Frontal cortex (tissue), 4 donors: ENCODE results near the gene COA8. TPM values are rescaled to one million over a fixed set of nuclear protein-coding genes. Genes with fewer than 3 reads are reported as not detected.

Experiments
- DNase-seq, 2 donors: peaks; one replicate each; pipeline ENCODE4 v3.0.0; 2012; ENCODE audit warnings: low spot score in 2 of 2
- FAIRE-seq: peaks from 2 replicates; lab custom pipeline; 2012; peaks lifted over from hg19 to GRCh38; lab: Jason Lieb, UNC
- total RNA-seq: library from RNA; depleted of rRNA; stranded (reverse); fragments of >200 nt; gene quantifications from one replicate; pipeline ENCODE4 v1.2.3, GENCODE V29; 2014
- donor health status: control.
- donor health status: control.
- donor health status: control.

Gene COA8
- total RNA-seq, 1 donor from 2014 or later, result 38.3 TPM

DNA sequence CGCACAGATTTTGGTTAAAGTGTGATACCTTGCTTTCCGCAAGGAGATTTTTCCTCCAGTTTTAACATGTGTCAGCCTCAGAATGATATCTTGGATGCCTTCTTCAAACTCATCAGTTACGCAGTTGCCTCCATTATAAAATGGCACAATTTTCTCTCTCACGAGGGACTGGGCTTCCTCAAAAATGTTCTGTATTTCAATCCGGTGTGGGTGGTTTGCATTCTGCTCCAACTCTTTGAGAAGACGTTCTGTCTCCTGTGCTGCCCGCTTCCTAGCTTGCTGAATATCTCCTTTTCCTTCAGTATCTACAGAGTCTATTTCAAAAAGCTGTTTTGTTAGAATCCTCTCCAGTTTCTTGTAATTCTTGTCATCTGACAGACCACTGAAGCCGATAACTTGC, 2.1 kb upstream of the COA8 start:
- FAIRE-seq, result no peak
- no peak for DNase-seq

DNA sequence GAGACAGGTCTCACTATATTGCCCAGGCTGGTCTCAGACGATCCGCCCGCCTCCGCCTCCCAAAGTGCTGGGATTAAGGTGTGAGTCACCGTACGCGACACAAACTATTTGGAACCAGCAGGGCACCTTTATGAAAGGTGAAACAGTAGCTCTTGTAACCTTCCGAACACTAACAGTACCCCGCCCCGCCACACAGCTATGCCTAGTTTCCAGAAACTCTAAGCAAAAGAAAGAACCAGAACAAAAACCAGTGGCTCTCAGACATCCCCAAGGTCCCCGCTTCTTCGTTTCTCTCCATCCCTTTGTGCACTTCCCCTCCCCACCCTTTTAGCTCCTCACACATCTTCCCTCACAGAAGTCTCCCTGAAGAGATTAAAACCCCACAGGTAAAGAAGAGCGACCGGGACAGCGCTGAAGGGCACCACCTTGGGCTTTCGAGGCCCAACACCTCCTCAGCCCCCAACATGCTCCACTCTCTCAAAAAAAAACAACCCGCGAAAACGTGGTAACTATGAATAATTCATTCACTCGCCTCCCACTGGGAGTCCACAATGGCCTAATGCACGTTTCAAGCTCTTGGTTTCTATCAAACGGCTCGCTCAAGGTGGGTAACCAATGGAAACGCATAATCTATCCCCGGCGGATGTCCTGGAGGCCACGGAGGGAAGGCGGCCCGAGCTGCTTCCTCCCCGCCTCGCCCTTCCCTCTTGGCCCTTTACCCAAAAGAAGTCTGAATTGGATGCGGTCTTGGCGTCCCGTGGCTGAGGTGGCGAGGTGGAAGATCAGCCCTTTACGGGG, 1.2 kb upstream of the COA8 start:
- no peak for DNase-seq
- no peak for FAIRE-seq

DNA sequence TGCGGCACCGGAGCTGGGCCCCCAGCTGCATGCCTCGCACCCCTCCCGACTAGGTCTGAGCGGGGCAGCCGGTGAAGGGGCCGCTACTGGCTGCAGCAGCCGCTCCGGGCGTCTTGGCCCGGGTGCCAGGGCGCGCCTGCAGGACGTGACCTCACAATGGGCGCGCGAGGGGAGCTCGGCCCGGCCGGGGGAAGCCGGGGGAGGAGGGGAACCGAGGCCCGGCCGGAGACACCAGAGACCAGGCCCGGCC, 656 bp upstream of the COA8 start:
- DNase-seq, result no peak
- FAIRE-seq, result no peak

DNA sequence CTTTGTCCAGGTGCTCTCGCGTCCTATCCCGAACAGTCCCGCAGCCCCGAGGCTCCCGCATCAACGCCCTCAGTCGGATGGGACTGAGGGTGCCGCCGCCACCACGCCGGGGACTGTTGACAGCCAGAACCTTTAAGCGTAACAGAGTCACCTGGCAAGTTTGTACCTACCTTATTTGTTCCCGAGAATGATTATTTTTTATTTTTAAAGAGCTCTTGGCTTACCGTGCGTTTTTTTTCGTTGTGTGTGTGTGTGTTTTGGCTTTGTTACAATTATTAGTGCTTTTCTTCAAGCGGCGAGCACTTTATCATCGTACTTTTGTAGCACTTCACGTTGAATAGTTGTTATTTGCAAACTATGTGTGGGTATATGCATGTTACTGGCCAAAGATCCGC, 463 bp downstream of the COA8 start:
- FAIRE-seq, result no peak
- no peak for DNase-seq

DNA sequence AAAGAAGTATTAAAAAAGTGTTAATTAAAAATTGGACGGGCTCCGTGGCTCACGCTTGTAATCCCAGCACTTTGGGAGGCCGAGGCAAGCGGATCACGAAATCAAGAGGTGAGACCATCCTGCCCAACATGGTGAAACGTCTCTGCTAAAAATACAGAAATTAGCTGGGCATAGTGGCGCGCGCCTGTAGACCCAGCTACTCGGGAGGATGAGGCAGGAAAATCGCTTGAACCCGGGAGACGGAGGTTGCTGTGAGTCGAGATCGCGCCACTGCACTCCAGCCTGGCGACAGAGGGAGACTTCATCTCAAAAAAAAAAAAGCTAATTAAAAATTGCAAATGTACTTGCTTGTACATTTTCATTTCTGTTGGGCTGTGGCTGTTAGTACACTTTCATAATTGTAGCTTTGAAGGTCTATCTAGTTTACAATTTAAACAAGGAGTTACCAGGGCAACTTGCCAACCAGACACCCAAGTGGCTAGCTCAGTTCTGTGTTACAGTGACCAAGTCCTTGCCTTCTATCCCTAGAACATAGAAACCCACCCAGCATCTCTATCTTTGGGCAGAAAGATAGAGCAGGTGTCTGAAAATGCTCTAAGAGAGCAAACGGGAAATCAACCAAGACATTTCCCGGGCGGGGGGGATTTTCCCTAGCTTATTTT, 1.2 kb downstream of the COA8 start:
- FAIRE-seq (no peak), DNase-seq (no peak)

DNA sequence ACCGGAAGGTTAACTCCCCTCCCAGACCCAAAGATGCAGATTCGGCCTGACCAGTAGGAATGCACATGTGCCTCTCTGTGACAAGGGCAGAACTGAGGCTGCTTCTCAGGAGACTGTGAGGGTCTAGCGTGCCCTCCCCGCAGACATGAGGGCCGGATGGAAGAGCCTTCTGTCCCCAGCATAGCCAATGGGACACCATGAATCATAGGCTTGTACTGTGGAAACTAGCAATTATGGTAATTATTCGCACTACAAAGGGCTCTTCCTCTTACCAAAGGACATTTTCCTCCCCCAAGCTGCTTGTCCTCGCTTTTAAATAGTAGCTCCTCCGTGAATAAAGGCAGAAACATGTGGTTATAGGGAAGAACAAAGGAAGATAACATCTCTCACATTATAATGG, 6.2 kb downstream of the COA8 start:
- FAIRE-seq (no peak), DNase-seq (no peak)

DNA sequence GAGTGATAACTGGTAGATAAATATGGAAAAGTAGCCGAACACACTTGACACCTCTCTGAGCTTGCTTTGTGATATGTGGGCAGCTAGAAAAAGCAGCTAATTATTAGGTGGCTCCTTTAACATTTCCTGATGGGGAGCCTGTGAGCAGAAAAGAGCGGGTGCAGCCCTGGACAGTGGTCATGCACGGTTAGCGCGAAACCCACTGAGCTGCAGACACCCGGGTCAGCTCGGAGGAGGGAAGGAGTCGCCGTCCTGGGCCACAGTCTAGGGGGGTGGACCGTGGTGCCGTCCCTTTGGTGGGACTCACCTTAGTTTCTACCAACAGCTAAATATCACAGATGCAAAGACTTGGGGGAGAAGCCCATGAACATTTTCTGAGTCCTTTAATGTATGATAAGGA, 6.6 kb downstream of the COA8 start:
- no peak for DNase-seq
- no peak for FAIRE-seq

DNA sequence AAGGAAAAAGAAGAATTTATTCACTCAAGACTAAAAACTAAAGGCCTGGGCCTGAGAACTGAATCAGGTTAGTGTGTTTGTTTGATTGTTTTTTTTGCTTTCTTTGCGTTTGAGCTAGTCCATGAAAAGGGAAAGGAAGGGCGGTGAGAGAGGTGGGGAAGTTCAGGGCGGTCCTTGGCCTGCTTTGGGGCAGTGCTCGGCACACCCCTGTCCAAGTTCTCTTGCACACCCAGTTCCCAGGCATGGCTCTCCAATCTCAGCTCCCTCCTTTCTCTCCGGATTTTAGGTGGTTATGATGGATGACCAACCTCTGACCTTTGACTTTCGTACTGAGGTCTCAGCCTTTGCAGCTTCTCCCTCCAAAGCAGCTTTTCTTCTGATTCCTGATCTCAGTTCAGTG, 11.3 kb downstream of the COA8 start:
- no peak for FAIRE-seq
- DNase-seq, result no peak

DNA sequence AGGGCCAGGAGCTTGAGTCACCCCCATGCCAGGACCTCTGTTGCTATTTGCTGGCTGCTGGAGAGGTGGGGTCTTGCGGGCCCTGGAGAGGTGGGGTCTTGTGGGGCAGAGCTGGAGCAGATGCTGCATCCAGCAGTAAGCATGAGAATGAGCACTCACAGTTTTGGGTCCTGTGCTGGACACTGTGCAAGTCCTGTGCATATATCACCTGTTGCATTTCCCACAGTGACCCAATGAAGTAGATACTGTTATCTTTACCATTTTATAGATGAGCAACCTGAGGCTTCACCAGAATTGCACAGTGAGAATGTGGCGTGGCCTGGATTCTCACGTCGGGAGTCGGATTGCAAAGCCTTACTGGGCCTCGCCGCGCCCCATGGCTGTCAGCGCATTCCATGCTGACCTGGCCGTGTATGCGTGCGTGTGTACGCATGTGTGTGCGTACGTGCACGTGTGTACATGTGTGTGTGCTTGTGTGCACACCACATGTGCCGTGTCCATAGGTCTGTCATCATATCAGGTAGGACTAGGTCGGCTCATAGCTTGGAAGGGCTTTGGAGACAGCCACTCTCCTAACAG, 12.0 kb downstream of the COA8 start:
- FAIRE-seq, result no peak
- DNase-seq, result no peak

DNA sequence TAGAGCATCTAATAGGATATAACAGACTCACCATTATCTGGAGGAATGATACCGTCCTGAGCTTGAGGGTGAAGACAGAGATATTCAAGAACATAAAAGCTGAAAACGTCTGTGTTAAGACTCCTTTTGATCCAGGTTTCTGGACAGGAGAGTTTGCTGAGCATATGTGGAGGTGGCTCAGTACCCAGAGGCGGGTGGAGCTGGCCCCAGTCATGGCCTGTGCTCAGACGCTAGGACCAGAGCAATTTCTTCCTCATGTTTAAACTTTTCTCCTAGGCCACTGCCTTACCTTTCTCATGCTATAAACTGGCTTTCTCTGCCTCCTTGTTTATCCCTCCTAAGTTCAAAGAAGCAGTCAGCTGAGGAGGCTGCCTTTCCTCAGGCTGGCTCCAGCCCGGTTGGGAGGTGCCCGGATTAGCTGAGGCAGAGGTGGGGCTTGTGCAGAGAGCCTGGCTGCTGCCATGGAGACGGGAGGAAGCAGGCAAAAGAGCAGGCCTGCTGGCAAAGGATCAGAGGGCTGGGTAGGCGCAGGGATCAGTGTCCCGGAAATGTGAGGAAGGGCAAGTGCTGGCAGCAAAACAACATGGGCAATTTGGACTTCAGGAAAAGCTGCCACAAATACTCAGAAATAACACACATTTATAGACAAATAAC, 13.7 kb downstream of the COA8 start:
- DNase-seq (peak in 1 of 2 donors; percentile 71), FAIRE-seq (no peak)

DNA sequence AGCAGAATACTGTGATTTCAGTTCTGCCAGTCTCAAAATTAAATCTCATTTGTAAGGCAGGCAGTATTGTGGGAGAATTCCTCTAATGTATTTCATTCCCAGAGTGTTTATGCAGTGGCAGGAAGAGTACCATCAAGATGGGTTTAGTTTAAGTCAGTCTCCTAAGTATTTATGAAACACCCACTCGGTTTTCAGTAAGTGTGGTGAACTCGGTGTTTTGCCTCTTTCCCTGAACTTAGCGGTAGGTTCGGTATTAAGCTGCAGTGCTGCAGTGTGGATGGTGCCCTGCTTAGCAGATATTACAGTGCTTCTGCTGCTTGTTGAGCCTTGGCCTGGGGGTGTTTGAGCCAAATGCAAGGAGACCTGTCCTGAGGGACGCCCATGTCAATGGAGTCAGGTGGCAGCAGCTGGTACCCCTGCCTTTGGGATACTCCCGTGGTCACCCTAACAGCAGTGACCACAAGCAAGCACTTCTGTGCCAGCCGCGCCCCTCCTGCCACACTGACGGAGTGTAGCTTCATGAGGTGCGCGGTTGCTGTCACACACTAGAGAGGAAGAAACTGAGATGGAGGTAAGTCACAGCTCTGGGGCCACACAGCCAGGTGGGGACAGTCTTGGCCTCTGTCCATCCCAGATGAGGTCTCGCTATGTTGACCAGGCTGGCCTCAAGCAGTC, 15.8 kb downstream of the COA8 start:
- FAIRE-seq, result no peak
- no peak for DNase-seq

DNA sequence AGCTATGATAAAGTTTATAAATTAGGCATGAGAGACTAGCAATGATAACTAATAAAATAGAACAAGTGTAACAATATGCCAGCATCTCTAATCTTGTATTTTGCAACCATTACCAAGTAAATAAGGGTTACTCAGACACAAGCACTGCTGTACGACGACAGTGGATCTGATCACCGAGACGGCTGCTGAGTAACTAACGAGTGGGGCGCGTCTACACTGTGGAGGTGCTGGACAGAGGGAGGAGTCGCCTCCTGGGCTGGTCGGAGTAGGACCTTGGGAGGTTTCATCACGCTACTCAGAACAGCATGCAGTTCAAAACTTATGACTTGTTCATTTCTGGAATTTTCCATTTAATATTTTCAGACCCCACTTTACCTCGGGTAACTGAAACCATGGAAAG, 18.4 kb downstream of the COA8 start:
- no peak for DNase-seq
- no peak for FAIRE-seq

DNA sequence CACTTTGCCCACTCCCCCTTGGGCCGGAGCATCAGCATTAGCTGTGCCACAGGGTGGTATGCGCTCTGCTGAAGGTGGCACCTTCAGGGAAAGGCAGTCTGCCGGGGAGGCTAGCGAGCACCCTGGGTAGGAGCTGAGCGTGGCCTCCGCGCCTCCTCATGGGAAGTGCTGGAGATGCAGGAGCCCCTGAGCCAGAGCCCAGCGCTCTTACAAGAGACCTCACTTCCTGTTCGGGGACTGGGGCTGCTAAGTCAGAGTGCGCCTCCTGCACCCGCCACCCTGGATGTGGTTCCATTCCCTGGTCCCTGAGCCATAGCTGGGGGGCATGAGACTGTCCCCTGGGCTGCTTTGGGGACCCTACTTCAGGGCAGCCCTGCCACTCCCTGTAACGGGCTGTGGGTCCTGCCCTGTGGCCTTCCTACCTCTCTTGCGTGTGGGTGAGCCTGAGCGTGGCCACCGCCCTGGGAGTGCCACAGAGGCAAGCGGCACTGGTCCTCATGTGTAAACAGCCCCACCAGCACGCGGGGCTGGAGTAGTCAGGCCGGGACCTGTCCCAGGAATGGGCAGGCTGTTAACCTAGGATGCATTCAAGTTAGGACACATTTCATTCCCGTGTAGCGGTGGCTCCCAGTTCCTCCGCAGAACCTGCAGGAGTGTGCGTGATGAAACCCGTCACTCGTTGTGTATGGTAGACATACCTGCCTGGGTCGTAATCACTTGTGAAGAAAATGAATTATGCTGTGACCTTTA, 19.4 kb downstream of the COA8 start:
- no peak for FAIRE-seq
- DNase-seq, result no peak

DNA sequence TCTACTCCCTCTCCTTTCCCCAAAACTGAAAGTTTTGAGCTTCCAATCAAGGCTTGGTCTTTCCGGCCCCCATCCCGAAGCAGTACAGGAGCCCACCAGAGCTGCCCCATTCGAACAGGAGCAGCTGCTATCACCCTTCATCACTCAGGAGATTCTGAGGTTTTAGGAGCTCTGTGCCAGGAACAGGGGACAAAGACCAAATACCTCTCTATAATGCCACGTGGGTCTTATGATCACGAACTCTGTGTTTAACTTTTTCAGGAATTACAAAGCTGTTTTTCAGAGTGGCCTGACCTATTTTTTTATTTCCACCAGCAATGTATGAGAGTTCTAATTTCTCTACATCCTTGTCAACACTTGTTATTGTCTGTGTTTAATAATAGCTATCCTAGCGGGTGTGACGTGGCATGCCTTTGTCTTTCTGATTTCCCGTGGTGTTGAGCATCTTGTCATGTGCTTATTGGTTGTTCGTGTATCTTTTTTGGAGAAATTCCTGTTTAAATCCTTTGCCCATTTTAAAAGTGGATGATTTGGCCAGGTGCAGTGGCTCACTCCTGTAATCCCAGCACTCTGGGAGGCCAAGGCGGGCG, 21.7 kb downstream of the COA8 start:
- DNase-seq (no peak), FAIRE-seq (no peak)

DNA sequence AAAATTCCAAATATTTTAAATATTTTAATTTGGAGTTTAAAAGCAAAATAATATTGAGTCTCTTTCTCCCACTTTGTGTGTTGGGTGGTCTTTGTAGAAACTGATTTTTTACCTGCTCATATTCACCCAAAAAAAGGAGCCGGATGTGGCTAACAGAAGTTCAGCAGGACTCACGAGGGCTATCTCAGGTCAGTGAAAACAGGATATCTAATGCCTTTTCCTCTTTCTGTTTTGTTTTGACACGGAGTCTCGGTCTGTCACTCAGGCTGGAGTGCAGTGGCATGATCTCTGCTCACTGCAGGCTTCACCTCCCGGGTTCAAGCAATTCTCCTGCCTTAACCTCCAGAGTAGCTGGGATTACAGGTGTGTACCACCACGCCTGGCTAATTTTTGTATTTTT, 30.8 kb downstream of the COA8 start:
- FAIRE-seq (no peak), DNase-seq (no peak)

DNA sequence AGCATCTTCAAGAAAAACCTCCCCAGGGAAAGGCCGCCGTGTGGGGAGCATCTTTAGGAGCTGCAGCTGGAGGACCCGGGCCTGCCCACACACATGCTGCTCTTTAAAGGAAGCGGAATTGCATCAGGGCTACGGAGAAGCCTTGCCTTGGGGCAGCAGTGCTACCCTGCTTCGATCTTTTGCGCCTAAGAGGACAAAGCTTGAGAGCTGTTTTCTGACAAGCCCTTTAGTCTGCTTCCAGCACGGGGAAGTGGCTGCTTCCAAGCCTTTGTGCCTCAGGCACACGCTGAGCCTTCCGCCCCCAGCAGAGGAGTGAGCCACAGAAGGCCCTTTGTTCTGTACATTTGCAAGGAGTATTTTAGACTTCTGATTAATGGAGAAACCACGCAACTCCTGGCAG, 31.5 kb downstream of the COA8 start:
- FAIRE-seq, result peak; percentile 13

DNA sequence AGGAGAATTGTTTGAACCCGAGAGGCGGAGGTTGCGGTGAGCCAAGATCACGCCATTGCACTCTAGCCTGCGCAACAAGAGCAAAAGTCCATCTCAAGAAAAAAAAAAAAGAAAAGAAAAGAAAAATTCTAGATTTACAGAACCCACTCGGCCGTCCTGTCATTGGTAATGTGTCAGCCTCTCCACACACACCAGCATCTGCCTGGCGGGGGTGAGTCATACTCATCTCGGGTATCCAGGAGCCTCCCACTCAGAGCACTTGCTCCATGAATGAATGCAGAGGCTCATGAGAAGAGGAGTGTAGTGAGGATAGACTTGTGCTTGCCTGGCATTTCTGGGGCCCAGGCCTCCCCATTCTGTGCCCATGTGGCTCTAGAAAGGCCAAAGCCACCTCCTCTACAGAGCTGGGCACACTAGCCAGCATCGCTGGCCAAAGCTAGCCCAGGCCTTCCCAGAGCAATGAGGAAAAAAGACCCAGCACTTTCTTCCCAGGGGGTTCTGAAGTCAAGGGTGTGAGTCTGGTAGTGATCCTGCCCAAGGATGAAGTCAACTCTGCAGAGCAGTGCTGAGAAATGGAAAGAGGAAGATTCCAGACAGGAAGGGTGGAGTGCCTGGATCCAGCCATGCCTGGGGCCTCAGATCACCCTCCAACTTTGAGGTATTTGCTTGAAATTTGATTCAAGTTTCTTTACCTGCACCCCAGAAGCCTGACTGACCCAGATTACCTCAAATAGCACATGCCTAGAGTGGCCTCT, 35.0 kb downstream of the COA8 start:
- no peak for FAIRE-seq

More for the DNA sequence above, 31.5 kb downstream of the COA8 start:
- DNase-seq, result peak; percentile 58 to 74

DNA sequence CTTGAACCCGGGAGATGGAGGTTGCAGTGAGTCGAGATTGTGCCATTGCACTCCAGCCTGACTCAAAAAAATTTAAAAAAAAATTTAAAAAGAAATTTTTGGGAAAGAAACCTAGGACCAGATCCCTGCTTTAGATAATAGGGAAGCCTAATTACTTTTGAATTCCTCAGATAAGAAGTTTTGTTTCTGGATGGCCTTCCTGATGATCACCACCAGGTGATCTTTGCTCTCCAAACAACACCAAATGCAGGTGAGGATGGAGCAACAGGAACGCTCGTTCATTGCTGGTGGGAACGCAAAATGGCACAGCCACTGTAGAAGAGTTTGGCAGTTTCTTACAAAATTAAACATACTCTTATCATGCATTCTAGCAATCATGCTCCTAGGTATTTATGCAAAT, 37.7 kb downstream of the COA8 start:
- FAIRE-seq, result no peak
- no peak for DNase-seq

More for the DNA sequence above, 35.0 kb downstream of the COA8 start:
- DNase-seq, result peak in 1 of 2 donors; percentile 67

DNA sequence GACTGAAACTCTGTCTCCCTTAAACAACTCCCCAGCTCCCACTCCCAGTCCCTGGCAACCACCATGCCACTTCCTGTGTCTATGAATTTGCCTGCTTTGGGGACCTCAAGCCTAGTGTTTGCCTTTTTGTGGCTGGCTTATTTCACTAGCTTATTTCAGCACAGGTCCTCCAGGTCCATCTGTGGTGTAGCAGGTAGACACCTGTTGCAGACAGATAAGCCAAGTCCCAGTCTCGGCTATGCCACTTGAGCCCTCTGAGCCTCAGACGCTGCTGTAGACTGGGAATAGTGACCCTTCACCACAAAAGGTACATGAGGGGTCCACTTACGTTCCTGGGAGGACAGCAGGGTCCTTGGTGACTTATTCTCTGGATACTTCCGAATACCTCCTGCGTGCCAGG, 41.9 kb downstream of the COA8 start:
- no peak for FAIRE-seq
- DNase-seq, result no peak
